ENCODE measurements around the gene RFT1. TPM values are rescaled to one million over a fixed set of nuclear protein-coding genes. Genes with fewer than 3 reads are reported as not detected.

RFT1 gene
- total and polyA plus RNA-seq, 2 of the 13 experiments (the other 11 are each of a cell fraction or from before 2014, with no cell fraction given): 23.2 to 37.0 TPM

DNA sequence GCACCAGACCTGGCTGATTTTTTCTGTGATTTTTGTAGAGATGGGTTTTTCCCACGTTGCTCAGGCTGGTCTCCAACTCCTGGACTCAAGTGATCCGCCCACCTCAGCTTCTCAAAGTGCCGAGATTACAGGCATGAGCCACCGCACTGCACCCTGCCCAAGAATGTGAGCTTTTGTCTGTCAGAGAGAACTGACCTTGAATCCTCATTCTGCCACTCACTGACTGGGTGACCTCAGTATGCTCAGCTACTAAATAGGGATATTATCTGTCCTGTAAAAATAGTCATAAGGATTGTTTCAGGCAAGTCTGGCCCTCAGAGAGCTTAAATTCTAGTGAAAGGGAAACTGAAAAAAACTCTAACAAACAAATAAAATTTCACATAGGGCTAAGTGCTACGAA, 2.1 kb upstream of the RFT1 start (continued):
- TF ChIP-seq, protein P1, sequence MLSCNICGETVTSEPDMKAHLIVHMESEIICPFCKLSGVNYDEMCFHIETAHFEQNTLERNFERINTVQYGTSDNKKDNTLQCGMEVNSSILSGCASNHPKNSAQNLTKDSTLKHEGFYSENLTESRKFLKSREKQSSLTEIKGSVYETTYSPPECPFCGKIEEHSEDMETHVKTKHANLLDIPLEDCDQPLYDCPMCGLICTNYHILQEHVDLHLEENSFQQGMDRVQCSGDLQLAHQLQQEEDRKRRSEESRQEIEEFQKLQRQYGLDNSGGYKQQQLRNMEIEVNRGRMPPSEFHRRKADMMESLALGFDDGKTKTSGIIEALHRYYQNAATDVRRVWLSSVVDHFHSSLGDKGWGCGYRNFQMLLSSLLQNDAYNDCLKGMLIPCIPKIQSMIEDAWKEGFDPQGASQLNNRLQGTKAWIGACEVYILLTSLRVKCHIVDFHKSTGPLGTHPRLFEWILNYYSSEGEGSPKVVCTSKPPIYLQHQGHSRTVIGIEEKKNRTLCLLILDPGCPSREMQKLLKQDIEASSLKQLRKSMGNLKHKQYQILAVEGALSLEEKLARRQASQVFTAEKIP (CRISPR knock-in tag; IDR thresholded peaks at IDR 0.05; ENCODE audit: borderline replicate concordance): no peak
- TF ChIP-seq TCF7L2 (IDR thresholded peaks at IDR 0.05; ENCODE audit: low read depth, low read length) (no peak), ZNF629 (CRISPR knock-in tag; conservative IDR thresholded peaks at IDR 0.05) (peak; percentile 93), KMT2A (CRISPR knock-in tag; IDR thresholded peaks at IDR 0.05) (no peak), ZNF17 (CRISPR knock-in tag; IDR thresholded peaks at IDR 0.05) (no peak), ZNF432 (CRISPR knock-in tag; IDR thresholded peaks at IDR 0.05; ENCODE audit: borderline replicate concordance) (no peak), SCMH1 (CRISPR knock-in tag; IDR thresholded peaks at IDR 0.05; ENCODE audit: borderline replicate concordance) (no peak), NFYB (CRISPR knock-in tag; IDR thresholded peaks at IDR 0.05) (no peak), PRMT3 (CRISPR knock-in tag; IDR thresholded peaks at IDR 0.05; ENCODE audit: borderline replicate concordance, low read depth) (no peak), ZNF75D (CRISPR knock-in tag; IDR thresholded peaks at IDR 0.05; ENCODE audit: borderline replicate concordance) (no peak), SAP130 (CRISPR knock-in tag; IDR thresholded peaks at IDR 0.05; ENCODE audit: low read depth) (peak; percentile 61), NBN (conservative IDR thresholded peaks at IDR 0.05) (no peak), SNAI1 (CRISPR knock-in tag; IDR thresholded peaks at IDR 0.05; ENCODE audit: borderline replicate concordance) (no peak), ZNF780A (CRISPR knock-in tag; IDR thresholded peaks at IDR 0.05) (no peak), ZNF788 (CRISPR knock-in tag; IDR thresholded peaks at IDR 0.05; ENCODE audit: borderline replicate concordance) (peak; percentile 26; the same call in 1 of the 2 replicates), HNF4A (CRISPR knock-in tag; IDR thresholded peaks at IDR 0.05) (peak; percentile 34; the same call in 1 of the 2 replicates), HMG20A (CRISPR knock-in tag; IDR thresholded peaks at IDR 0.05; ENCODE audit: borderline replicate concordance) (peak; percentile 49; the same call in 1 of the 2 replicates), ETV6 (CRISPR knock-in tag; conservative IDR thresholded peaks at IDR 0.05) (no peak), SOX6 (IDR thresholded peaks at IDR 0.05) (no peak), SOX6 (CRISPR knock-in tag; IDR thresholded peaks at IDR 0.05) (peak; percentile 66), TBX2 (CRISPR knock-in tag; IDR thresholded peaks at IDR 0.05; ENCODE audit: borderline replicate concordance) (0 out of 2 replicates have a peak, but pooled peaks have one; percentile 37), ZFX (CRISPR knock-in tag; IDR thresholded peaks at IDR 0.05; ENCODE audit: low read depth) (no peak)
- TF ChIP-seq, protein P2, sequence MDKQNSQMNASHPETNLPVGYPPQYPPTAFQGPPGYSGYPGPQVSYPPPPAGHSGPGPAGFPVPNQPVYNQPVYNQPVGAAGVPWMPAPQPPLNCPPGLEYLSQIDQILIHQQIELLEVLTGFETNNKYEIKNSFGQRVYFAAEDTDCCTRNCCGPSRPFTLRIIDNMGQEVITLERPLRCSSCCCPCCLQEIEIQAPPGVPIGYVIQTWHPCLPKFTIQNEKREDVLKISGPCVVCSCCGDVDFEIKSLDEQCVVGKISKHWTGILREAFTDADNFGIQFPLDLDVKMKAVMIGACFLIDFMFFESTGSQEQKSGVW (CRISPR knock-in tag; IDR thresholded peaks at IDR 0.05; ENCODE audit: borderline replicate concordance): no peak
- TF ChIP-seq, protein P3, sequence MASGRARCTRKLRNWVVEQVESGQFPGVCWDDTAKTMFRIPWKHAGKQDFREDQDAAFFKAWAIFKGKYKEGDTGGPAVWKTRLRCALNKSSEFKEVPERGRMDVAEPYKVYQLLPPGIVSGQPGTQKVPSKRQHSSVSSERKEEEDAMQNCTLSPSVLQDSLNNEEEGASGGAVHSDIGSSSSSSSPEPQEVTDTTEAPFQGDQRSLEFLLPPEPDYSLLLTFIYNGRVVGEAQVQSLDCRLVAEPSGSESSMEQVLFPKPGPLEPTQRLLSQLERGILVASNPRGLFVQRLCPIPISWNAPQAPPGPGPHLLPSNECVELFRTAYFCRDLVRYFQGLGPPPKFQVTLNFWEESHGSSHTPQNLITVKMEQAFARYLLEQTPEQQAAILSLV (CRISPR knock-in tag; IDR thresholded peaks at IDR 0.05; ENCODE audit: borderline replicate concordance): no peak
- TF ChIP-seq, protein P4, sequence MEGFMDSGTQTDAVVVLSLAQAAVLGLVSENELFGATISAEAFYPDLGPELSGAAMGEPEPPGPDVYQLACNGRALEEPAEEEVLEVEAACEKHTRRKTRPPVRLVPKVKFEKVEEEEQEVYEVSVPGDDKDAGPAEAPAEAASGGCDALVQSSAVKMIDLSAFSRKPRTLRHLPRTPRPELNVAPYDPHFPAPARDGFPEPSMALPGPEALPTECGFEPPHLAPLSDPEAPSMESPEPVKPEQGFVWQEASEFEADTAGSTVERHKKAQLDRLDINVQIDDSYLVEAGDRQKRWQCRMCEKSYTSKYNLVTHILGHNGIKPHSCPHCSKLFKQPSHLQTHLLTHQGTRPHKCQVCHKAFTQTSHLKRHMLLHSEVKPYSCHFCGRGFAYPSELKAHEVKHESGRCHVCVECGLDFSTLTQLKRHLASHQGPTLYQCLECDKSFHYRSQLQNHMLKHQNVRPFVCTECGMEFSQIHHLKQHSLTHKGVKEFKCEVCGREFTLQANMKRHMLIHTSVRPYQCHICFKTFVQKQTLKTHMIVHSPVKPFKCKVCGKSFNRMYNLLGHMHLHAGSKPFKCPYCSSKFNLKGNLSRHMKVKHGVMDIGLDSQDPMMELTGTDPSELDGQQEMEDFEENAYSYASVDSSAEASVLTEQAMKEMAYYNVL (CRISPR knock-in tag; IDR thresholded peaks at IDR 0.05; ENCODE audit: borderline replicate concordance): no peak
- TF ChIP-seq, protein P5, sequence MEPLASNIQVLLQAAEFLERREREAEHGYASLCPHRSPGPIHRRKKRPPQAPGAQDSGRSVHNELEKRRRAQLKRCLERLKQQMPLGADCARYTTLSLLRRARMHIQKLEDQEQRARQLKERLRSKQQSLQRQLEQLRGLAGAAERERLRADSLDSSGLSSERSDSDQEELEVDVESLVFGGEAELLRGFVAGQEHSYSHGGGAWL (CRISPR knock-in tag; IDR thresholded peaks at IDR 0.05): no peak
